Right lobe of liver (tissue), 6 donors: ENCODE measurements around the gene C17orf100. TPM values are rescaled to one million over a fixed set of nuclear protein-coding genes. Genes with fewer than 3 reads are reported as not detected.
A peak's percentile ranks its signal among the peaks of the same experiment; 100 is the strongest.

Source experiments
- ATAC-seq, 4 donors: fragments of 200-7000 bp; cut with Tn5 transposase; one replicate each; pipeline ENCODE4 v1.9.1; 2020; ENCODE audit warnings: mild to moderate bottlenecking in 4 of 4, moderate library complexity in 4 of 4
- DNase-seq, 3 donors: peaks; one replicate each; pipeline ENCODE4 v3.0.0-alpha.2; 2020
- H3K27ac ChIP-seq, 3 donors: fragments of 200-600 bp; one replicate each; pipeline ENCODE4 v1.8.0; 2022
- H3K27me3 ChIP-seq, 2 donors: fragments of 200-600 bp; one replicate each; pipeline ENCODE4 v1.8.0; 2022
- H3K36me3 ChIP-seq, 4 donors: fragments of 200-600 bp; sonication (generic) in 1 of 4; one replicate each; pipeline versions ENCODE4 v1.5.1 to v1.8.0; 2017 to 2022; ENCODE audit warnings: control low read depth in 1 of 4
- H3K4me1 ChIP-seq, 4 donors: fragments of 200-600 bp; sonication (generic) in 1 of 4; one replicate each; pipeline versions ENCODE4 v1.5.1 to v1.8.0; 2017 to 2022; ENCODE audit warnings: control low read depth in 1 of 4
- H3K4me3 ChIP-seq, 3 donors: fragments of 200-600 bp; one replicate each; pipeline ENCODE4 v1.8.0; 2022
- H3K9me3 ChIP-seq, 4 donors: fragments of 200-600 bp; sonication (generic) in 1 of 4; one replicate each; pipeline versions ENCODE4 v1.5.1 to v1.8.0; 2017 to 2022; ENCODE audit warnings: control low read depth in 1 of 4
- POLR2A ChIP-seq: fragments of 450-650 bp; IDR thresholded peaks from one replicate; pipeline ENCODE4 v1.6.1; 2017; ENCODE audit warnings: antibody characterized with exemption, mild to moderate bottlenecking
- WGBS: methylation state at CpG from one replicate; pipeline ENCODE4 v1.1.6; 2018; ENCODE audit warnings: low coverage, low lambda C conversion rate; ENCODE audit not compliant: insufficient coverage; ENCODE audit errors: missing lambda C conversion rate; 5-methylcytosine and 5-hydroxymethylcytosine counted together
- intact Hi-C, 2 donors: fragments of 100-400 bp; cut with DNase I; formaldehyde crosslinking; loops; one replicate each; pipeline versions ENCODE4 v1.11.2 to v1.14.1; 2022
- microRNA-seq, 2 donors: library from miRNA; unstranded; fragments of <30 nt; microRNA quantifications; one replicate each; pipeline ENCODE4, GENCODE V29; 2019 to 2020
- small RNA-seq, 2 experiments: library from RNA; depleted of rRNA; stranded (forward); fragments of <200 nt; gene quantifications; one replicate each; pipeline ENCODE3, GENCODE V24; 2016
- total RNA-seq, 6 experiments: library from RNA; depleted of rRNA in 2 of 6; stranded (reverse); fragments of >200 nt in 2 of 6; fragmentation: NEBNext Ultra II Directional in 3 of 6; extraction: Animal tissue kit (Norgen Biotek cat#: 25700) in 3 of 6; gene quantifications; one replicate each; pipeline versions ENCODE4 v1.1.0 to v1.2.4, GENCODE V29; 2016 to 2023
- TF ChIP-seq, protein P1 (sequence below), 4 donors: fragments of 200-600 bp in 3 of 4; fragments of 450-650 bp in 1 of 4; IDR thresholded peaks; one replicate each; pipeline versions ENCODE4 v1.5.1 to v1.8.0; 2016 to 2022; ENCODE audit warnings: antibody characterized with exemption in 4 of 4, mild to moderate bottlenecking in 2 of 4
- donor health status: DM: no; HTN: yes; CAD: no.
- donor health status: DM: no; HTN: no; CAD: no.
- donor health status: DM: no; HTN: no; CAD: no.
- donor health status: DM: no; HTN: yes; CAD: no.
- donor health status: DM: no; HTN: yes; CAD: no.

Gene C17orf100
- total RNA-seq, 6 experiments from 2014 or later, result 1.2 to 4.0 (median 1.9) TPM

GRCh38 chr17:6701719-6702118 lies 50.2 kb downstream of the C17orf100 start:
- H3K27ac ChIP-seq, result peak overlapping the region; percentile 56 to 97 (median 87)
- no peak overlapping the region for H3K4me3 ChIP-seq
- peaks cover 0 to 86% (median 44%) of the 10 kb centered on the region in 4 donors for H3K4me1 ChIP-seq
- intact Hi-C loops, result loop anchor here in 1 of 2 donors (10.0 kb wide), 1 partner anchor 93 kb away; no protein-coding TSS in a partner anchor
- TF ChIP-seq, protein P1, sequence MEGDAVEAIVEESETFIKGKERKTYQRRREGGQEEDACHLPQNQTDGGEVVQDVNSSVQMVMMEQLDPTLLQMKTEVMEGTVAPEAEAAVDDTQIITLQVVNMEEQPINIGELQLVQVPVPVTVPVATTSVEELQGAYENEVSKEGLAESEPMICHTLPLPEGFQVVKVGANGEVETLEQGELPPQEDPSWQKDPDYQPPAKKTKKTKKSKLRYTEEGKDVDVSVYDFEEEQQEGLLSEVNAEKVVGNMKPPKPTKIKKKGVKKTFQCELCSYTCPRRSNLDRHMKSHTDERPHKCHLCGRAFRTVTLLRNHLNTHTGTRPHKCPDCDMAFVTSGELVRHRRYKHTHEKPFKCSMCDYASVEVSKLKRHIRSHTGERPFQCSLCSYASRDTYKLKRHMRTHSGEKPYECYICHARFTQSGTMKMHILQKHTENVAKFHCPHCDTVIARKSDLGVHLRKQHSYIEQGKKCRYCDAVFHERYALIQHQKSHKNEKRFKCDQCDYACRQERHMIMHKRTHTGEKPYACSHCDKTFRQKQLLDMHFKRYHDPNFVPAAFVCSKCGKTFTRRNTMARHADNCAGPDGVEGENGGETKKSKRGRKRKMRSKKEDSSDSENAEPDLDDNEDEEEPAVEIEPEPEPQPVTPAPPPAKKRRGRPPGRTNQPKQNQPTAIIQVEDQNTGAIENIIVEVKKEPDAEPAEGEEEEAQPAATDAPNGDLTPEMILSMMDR (IDR thresholded peaks at IDR 0.05), result peak; percentile 16 to 53 (median 34)
- TF ChIP-seq POLR2A, result no peak
- 33% methylated on average over 8 of the region's 11 CpGs for WGBS
- peaks cover 0 to 55% (median 25%) of the 10 kb centered on the region in 4 donors for H3K36me3 ChIP-seq
- H3K27me3 ChIP-seq, result no peaks in the 10 kb centered on the region
- ATAC-seq (peak; percentile 9 to 19 (median 12)), DNase-seq (no peak)
- H3K9me3 ChIP-seq, result no peaks in the 10 kb centered on the region

DNA sequence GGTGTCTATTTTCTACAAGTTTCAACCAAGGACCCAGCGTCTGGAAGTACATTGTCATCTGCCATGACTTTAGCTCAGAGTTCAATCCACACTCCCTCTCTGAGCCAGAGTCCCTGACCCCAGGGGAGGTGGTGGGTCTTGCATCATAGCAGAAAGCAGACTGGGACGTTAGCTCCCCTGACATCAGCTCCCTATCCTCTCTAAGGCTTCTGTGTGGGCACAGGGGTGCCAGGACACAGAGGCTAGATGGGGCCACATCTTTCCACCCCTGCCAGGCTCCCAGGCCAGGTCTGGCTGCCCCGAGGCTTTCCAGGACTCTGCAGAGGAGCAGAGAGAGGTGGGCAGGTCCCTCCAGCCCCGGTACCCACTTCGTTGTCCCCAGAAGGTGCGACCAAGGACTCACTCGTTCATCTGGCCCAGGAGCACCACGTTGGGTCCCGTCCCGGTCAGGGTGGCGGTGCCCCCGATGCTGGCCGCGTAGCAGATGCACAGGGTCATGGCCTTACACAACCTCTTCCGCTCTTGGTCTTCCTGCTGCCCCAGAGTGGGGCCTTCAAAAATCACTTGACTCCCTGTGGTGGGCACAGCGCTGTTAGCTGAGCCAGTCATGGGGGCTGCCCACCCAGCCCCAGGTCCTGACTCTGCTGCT lies 51.1 kb downstream of the C17orf100 start:
- H3K9me3 ChIP-seq, result no peaks in the 10 kb centered on the region
- intact Hi-C loops, result loop anchor here in 1 of 2 donors (10.0 kb wide), 1 partner anchor 92 kb away; no protein-coding TSS in a partner anchor
- H3K27me3 ChIP-seq, result no peaks in the 10 kb centered on the region
- peaks cover 0 to 96% (median 44%) of the 10 kb centered on the region in 4 donors for H3K4me1 ChIP-seq
- 44% methylated on average over 4 of the region's 16 CpGs for WGBS
- H3K4me3 ChIP-seq, result peak overlapping the region in 1 of 3 donors; percentile 16
- TF ChIP-seq, protein P1 (IDR thresholded peaks at IDR 0.05), result no peak
- peak; percentile 24 for TF ChIP-seq POLR2A
- H3K36me3 ChIP-seq, result peaks cover 0 to 45% (median 20%) of the 10 kb centered on the region in 4 donors
- peak; percentile 26 to 88 (median 85) for DNase-seq
- peak; percentile 31 to 53 (median 48) for ATAC-seq
- H3K27ac ChIP-seq, result peak overlapping the region; percentile 56 to 97 (median 87)

Small RNA genes lying within 50 kb of the gene (microRNA-seq; reads per million reads assigned to microRNA genes)
- gene MIR4520-1, result 0 reads per million in 2 donors
- 0 reads per million in 2 donors for gene MIR4520-2

Small RNA genes lying within 50 kb of the gene (small RNA-seq; reads per million reads assigned to genes)
- 0 reads per million in 2 experiments for gene MIR4520-1

Other genes starting within 250 kb of the C17orf100 start
- gene AIPL1, start 216.6 kb upstream of the C17orf100 start, total RNA-seq, result not detected
- under 1 TPM in 2 of 6 experiments, not detected in 4; 0.18 to 0.37 TPM for gene PIMREG, start 207.3 kb upstream of the C17orf100 start, total RNA-seq
- gene PITPNM3, start 95.2 kb upstream of the C17orf100 start, total RNA-seq, result 1 to 10 TPM in 5 of 6 experiments, under 1 TPM in 1; 0.91 to 3.8 (median 1.2) TPM
- 1 to 10 TPM; 3.7 to 6.5 (median 4.9) TPM for gene KIAA0753, start 11.1 kb upstream of the C17orf100 start, total RNA-seq
- gene TXNDC17, start 10.7 kb upstream of the C17orf100 start, total RNA-seq, result 100 to 1,000 TPM in 2 of 6 experiments, 10 to 100 TPM in 4; 50.4 to 204 (median 72.1) TPM
- gene MED31, start 157 bp upstream of the C17orf100 start, total RNA-seq, result 10 to 100 TPM in 2 of 6 experiments, 1 to 10 TPM in 4; 3.5 to 10.7 (median 7.4) TPM
- 100 to 1,000 TPM; 142 to 383 (median 264) TPM for gene SLC13A5, start 61.6 kb downstream of the C17orf100 start, total RNA-seq
- 10 to 100 TPM; 15.9 to 76.8 (median 42.7) TPM for gene XAF1, start 104.3 kb downstream of the C17orf100 start, total RNA-seq
- gene FBXO39, start 124.5 kb downstream of the C17orf100 start, total RNA-seq, result 1 to 10 TPM in 1 of 6 experiments, under 1 TPM in 4, not detected in 1; 0.33 to 1.2 (median 0.49) TPM
- gene TEKT1, start 180.0 kb downstream of the C17orf100 start, total RNA-seq, result not detected